ENCODE data around the gene NLGN1.
"Not testable (repeated sequence)": the region's sequence is repeated elsewhere in the genome, so short reads cannot be mapped to it uniquely, and the experiment has no call there.

NLGN1 gene

DNA sequence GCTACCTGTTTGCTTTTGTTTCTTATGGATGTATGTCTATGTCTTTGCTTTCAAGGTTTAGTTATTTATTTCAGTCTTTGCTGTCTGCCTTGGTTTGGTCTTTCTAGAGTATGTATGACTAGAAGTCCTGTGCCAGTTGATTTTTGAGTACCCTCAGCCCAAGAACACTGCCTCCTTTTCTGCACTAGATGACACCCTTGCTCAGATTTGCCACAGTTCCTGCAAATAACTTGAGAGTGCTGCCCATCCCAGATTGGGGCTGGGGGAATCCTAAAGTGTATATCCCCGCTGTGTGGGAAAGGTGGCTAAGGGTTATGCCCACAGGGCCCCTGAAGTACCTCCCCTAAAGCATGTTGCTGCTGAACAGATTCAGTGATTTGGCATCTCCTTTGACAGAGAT is 32.0 kb downstream of the NLGN1 start:
- DNase-seq (ENCODE audit: low read depth in 2 of 3, low spot score in 2 of 3), result no peak

DNA sequence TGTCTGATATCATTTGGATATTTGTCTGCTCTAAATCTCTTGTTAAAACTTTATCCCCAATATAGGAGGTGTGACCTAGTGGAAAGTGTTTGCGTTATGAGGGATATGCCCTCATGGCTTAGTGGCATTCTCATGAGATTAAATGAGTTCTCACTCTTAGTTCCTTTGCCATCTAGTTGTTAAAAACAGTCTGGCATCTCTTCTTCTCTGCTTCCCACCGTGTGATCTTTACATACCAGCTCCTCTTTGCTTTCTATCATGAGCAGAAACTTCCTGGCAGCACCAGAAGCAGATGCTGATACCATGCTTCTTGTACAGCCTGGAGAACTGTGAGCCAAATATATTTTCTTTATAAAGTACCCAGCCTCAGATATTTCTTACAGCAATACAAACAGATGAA is 33.0 kb downstream of the NLGN1 start:
- DNase-seq (ENCODE audit: low read depth in 2 of 3, low spot score in 2 of 3), result no peak

DNA sequence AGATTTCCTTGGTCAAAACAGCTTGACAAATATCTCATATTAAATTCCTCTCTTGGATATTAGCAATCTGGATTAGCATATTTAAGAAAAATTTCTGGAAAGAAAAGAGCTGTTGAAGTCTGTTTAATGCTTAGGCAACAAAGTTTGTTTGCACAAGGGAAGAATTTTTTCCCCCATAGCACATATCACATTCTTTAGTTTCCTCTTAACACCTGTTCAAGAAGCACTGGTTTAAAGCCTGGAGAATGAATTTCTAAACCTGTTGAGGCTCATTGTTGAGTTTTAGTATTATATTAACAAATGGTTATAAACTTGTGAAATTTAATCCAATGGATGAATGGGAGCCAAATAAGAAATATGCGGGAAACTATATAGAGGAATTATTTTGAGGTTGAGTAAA is 41.5 kb downstream of the NLGN1 start:
- no peak for DNase-seq (ENCODE audit: low read depth in 2 of 3, low spot score in 2 of 3)

DNA sequence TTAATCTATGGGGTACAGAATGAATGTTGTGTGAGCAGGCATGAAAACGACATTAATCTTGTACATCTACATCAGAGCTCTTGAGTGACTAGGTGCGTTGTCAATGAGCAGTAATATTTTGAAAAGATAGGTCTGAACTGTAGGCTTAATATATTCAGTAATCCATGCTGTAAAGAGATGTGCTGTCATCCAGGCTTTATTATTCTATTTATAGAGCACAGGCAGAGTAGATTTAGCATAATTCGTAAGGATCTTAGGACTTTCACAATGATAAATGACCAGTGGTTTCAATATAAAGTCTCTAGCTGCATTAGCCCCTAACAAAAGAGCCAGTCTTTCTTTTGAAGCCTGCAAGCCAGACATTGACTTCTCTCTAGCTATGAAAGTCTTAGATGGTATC is 43.0 kb downstream of the NLGN1 start:
- no peak for DNase-seq (ENCODE audit: low read depth in 2 of 3, low spot score in 2 of 3)

DNA sequence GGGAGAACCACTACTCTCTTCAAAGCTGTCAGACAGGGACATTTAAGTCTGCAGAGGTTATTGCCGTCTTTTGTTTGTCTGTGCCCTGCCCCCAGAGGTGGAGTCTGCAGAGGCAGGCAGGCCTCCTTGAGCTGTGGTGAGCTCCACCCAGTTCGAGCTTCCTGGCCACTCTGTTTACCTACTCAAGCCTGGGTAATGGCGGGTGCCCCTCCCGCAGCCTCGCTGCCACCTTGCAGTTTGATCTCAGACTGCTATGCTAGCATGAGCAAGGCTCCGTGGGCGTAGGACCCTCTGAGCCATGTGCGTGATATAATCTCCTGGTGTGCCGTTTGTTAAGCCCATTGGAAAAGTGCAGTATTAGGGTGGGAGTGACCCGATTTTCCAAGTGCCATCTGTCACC is 54.0 kb downstream of the NLGN1 start:
- DNase-seq (ENCODE audit: low read depth in 2 of 3, low spot score in 2 of 3), result not testable (repeated sequence)

DNA sequence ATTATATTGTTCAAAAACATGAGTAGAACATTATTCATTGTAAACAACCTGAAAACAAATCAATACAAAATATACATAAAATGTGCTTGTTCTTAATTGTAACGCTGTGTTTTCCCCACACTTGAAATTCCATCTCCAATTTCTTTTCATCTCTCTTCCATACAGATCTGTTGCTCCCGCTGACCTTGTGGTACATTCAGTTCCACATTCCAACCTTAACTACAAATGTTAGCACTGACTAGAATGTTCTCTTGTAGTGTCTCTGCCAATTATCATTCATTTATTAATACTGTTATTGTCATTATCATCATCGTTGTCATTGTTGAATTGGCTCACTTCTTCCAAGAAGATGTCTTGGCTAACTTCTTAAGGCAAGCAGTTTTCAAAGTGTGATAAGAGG is 65.7 kb downstream of the NLGN1 start:
- no peak for DNase-seq (ENCODE audit: low read depth in 2 of 3, low spot score in 2 of 3)

DNA sequence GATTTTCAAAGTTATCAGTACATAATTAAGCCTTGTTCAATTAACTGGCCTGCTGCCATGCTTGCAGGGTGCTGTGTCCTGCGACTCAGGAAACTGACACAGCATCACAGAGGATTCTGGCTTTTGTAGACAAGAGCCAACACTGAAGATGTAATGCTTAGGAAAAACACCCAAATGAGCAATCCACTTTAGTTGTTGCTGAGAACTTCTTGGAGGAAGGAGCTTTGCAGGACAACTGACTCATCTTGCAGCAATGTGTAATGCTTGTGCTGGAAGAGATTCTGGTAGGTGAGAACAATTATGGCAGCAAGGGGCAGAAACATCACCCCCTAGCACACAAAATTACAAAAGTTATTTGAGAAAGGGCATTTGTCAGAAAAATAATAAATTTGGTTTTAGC is 67.6 kb downstream of the NLGN1 start:
- DNase-seq (ENCODE audit: low read depth in 2 of 3, low spot score in 2 of 3), result no peak

DNA sequence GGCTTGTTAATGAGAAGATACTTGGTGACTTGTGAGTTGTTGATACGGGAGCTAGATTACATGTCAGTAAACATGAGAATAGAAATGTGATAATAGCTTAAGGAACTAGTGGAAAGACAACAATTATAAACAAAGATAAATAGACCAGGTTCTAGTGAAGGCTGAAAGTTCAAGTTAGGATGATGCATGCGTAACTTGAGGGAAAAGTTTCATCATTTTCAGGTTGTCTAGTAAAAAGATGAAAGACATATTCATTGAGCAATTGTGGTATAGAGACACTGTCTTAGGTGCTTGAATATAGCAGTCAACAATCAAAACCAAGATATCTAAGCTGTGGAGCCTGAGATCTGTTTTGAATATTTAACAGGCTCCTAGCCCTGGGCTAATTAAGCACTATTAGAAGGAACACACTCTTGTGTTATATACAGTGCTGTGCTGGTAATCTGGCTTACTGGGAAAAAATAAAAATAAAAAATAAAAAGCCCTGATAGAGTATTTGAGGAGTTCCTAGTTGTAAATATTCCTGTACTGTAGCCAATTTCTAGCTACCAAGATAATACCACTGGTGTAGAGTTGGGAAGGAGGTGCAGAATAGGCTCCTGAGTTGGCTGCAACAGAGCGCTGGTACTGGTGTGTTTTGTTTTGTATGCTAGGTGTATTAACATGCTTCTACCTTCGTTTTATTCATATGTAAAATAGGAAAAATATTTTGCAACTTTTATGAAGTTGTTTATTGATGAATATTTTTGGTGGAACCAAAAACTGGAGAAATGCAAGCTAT is 68.5 kb downstream of the NLGN1 start:
- no peak for DNase-seq (ENCODE audit: low read depth in 2 of 3, low spot score in 2 of 3)

DNA sequence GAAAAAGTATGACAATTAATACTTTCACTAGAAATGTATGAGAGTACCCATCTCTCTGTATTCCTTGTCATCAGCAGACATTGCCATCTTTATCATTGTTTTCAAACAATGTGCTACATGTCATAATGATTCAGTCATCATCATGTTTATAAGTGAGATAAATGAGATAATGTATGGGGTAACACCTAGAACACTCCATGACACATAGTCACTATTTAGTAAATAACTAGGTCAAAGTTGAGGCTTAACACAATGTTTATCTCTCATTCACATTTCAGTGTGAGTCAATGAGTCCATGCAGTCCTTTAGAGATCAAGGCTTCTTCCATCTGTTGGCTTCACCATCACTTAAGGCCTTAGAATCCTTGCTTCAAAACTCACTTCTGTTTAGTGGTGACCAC is 70.0 kb downstream of the NLGN1 start:
- no peak for DNase-seq (ENCODE audit: low read depth in 2 of 3, low spot score in 2 of 3)

DNA sequence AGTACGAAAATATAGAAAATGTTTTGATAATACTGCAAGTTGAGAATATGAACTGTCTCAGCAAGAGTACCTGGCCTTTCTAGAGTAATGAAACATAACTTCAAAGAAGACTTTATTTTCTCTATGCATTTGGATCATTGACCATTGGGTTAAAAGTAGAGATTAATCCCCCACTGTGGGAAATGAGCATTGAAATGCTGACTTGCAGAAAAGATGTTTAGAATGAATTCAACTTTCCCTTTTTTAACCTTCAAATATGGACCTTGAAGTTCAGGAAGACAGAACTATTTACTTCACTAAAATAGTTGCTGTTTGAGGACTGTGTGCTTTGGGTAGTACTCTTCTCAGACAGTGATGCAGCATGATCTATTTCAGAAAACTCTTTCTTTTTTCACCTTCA is 75.7 kb downstream of the NLGN1 start:
- DNase-seq (ENCODE audit: low read depth in 2 of 3, low spot score in 2 of 3), result no peak

DNA sequence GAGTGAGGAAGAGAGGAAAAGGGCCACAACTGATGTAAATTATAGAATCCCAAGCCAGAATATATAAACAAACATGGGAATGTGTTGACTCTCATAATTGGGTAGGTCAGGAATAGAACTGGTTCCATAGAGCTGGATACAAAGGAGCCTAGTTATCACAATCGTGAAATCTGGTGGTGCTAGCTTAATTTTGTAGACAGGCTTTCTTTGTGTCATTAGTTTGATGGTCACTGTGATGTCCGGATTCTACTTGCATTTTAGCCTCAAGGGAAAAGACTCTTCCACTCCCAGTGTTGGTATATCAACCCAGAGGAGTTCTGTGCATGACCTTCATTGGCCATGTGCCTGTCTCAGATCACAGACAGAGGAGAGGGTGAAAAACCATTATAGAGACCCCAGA is 81.8 kb downstream of the NLGN1 start:
- DNase-seq (ENCODE audit: low read depth in 2 of 3, low spot score in 2 of 3), result no peak

DNA sequence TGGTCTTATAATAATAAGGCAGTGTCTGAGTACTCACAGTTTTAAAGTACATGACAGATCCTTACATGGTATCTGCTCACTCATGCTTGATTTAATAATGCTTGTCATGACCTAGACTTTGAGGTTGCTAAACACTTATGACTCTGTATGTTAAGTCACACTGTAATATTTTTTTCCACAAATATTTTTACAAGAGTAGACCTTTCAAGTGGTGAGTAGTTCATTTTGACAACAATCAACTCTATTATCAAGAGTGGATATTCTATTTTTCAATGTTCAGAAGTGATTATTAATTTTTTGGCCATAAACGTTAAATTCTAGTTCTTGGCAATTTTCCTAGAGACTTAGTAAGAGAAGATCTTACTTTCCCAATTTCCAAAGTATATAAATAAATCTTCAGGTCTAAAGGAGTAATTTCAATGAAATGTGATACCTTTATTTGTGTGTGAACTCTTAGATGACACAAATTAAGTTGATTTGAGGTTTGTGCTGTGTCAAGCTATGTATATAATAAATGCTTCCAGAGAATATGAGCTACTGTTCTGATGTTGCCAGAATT is 104.5 kb downstream of the NLGN1 start:
- DNase-seq (ENCODE audit: low read depth in 2 of 3, low spot score in 2 of 3), result no peak

DNA sequence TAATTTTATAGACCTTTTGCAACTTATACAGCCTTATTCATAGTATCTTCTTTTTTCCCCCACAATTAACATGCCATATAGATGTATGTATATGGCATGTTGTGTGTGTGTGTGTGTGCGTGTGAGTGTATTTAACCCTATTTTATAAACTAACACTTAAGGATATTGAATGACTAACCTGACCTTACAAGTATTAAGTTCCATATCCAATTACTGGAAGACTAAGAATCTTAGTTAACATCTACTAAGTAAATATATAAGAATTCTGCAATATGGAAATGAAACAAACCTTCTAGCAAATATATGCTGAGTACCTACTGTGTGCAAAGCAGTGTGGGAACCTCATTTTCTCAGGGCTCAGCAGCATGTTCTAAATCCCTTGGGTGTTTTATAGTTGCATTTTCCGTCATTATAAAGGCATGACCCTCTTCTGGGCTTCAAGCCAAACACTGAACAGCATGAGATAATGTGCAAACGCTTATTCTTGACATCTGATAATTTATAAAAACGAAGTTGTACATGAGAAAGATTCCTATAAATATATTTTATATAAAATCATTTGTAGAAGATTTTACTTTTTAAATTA is 105.5 kb downstream of the NLGN1 start:
- DNase-seq (ENCODE audit: low read depth in 2 of 3, low spot score in 2 of 3), result no peak

DNA sequence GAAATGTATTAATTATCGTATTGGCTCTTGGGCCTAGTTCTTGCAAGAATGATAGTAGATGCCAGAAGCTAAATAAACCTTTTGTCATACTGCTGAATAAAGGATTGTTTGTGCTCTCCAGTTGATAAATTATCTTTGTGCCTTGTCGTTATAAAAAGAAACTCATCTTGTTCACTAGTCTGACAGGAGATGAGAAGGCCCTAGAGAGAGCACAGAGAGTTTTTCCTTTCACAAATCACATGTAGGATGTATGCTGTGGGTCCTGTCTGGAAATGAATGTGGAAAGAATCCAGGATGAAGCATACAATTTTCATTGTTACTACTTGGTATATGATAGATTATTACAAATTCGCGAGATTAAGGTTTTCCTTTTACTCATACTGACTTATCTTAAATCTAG is 113.0 kb downstream of the NLGN1 start:
- DNase-seq (ENCODE audit: low read depth in 2 of 3, low spot score in 2 of 3), result no peak

DNA sequence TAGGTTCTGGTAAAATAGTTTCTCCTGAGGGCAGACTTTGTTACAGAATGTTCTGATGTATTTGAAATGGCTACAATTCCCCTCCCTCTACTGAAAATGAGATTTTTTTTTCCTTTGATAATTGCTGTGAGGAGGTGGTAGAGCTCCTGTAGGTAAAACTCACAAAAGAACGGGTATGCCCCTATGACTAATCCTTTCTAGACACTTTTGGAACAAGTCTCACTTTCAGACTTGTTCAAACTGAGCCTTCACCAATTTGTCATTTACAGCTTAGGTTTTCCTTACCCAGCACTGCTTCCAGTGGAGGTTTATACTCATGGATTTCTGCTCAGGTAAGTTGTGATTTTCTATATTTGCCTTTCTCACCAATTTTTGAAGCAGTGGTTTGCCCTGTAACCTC is 115.6 kb downstream of the NLGN1 start:
- DNase-seq (ENCODE audit: low read depth in 2 of 3, low spot score in 2 of 3), result no peak

DNA sequence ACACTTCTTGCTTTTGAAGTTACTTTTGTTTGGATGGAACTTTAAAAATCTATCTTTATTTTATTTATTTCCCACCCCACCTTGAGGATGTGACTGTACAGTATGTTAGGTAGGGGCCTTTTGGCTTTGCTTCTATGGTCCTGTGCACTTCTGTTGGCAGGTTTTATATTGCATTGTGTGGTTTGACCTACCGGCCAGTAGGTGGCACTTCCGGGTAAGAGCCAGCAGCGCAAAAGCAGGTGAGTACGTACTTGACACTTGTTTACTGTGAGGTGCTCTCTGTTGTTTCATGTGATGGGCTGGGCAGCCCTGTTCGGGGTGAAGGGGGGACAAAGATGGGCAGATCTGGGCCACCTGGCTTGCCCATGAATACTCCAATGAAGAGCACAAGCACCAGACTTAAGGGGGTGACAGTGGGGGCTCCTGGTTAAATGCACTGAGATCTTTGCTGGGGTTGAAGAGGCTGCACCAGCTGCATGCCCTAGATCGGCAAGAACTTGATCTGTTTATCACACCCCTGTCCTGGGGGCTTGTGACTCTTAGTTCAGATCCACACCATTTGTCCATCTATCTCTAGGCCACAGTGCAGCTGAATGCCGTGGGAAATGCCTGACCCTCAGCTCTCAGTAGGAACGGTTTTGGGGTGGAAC is 131.6 kb downstream of the NLGN1 start:
- DNase-seq (ENCODE audit: low read depth in 2 of 3, low spot score in 2 of 3), result no peak

DNA sequence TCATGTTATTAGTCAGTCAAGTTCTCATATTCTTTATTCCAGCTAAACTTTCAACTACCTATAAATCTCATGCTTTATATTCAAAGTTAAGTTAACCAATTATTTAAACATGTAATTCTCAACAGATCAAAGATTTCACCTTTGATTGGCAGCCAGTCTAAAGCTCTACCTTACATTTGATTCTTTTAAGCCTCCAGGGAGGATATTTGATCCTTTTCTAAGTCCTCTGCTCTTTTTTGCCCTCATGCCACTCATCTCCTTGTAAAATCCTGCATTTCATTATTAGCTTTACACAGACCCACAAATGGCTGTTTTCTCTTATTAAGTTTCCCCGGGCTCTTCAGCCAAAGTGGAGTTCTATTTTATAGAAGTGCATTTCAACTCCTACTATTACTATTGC is 134.1 kb downstream of the NLGN1 start:
- no peak for DNase-seq (ENCODE audit: low read depth in 2 of 3, low spot score in 2 of 3)

DNA sequence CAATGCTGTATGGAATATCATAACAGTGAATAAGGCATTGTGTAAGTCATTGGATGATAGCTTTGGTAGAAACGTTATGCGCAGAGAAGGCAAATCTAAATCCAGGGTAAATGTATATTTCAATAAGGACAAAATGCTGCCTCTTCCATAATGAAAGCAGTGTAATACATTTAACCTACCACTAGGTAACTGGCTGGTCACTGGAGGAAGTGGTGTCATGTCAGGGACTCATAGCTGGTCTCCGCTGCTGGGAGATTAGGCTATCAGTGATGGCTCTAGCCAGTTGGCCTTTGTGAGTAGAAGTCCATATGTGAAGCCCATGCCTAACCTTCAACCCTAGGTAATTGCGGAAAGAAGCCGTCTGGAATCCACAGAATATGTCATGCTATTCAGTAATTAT is 140.9 kb downstream of the NLGN1 start:
- no peak for DNase-seq (ENCODE audit: low read depth in 2 of 3, low spot score in 2 of 3)

DNA sequence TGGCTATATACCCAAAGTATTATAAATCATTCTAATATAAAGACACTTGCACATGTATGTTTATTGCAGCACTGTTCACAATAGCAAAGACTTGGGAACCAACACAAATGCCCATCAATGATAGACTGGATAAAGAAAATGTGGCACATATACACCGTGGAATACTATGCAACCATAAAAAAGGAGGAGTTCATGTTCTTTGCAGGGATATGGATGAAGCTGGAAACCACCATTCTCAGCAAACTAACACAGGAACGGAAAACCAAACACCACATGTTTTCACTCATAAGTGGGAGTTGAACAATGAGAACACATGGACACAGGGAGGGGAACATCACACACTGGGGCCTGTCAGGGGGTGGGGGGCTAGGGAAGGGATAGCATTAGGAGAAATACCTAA is 148.0 kb downstream of the NLGN1 start:
- DNase-seq (ENCODE audit: low read depth in 2 of 3, low spot score in 2 of 3), result not testable (repeated sequence)

DNA sequence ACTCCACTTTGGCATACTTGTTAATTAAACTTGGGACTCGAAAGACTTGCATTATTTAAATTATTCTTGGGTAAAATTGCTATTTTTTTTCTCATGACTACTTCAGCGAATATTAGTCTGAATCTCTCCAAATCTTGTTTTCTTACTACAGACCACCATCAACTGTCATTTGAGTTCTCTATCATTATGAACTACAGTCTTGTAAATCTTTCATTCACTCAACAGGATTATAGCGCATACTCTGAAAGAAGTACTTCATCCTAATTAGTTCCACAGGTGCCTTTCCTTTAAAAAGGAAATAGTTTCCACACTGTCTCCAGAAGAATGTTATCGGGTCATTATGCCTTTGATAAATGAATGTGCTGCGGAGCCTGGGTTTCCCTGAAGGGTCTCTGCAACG is 149.5 kb downstream of the NLGN1 start:
- DNase-seq (ENCODE audit: low read depth in 2 of 3, low spot score in 2 of 3), result no peak

DNA sequence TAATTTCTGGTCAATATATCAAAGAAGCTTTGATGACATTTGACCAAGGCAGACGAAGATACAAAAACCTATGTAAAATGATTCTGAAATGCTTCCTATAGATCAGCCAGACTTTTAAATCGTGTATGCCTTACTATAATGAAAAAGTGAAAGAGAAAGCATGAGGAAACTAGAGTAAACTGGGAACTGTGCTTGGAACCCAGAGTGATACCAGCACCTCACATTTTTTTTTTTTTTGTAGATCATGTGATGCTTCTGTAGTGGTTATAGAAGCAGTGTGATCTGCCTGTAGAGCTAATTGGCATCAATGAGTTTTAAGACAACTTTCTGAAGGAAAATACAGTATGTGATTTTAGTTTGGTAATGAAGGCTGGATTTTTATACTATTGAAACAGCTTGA is 150.7 kb downstream of the NLGN1 start:
- no peak for DNase-seq (ENCODE audit: low read depth in 2 of 3, low spot score in 2 of 3)

DNA sequence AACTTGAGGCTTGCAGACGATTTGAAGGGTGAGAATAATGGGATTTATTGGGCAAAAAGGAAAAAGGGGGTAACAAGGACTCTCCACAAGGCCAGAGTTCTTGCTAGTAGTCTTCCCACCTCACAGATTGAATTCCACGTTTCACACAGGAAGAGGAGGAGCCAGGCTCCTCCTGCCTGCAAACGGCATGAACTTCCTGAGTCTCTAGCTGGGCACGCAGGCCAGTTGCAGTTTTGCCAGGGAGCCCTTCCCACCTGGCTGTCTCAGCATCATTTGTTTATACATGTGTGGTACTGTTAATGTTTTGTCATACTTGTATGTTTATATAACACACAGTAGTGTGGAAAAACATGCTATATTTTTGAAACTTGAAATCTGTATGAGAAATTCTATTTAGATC is 155.0 kb downstream of the NLGN1 start:
- no peak for DNase-seq (ENCODE audit: low read depth in 2 of 3, low spot score in 2 of 3)

Data from activated CD8-positive, alpha-beta memory T cell treated with anti-CD3 and anti-CD28 coated beads for 48 hours (primary cell).